GM18499 (cell line): ENCODE measurements around the gene TESK2.
"Not testable (repeated sequence)": the region's sequence is repeated elsewhere in the genome, so short reads cannot be mapped to it uniquely, and the experiment has no call there.

Experiments
- ATAC-seq: cut with Tn5 transposase; IDR thresholded peaks from one replicate; pipeline ENCODE4 v1.9.1; 2021; ENCODE audit warnings: moderate number of reproducible peaks; ENCODE audit not compliant: insufficient read depth, unreplicated experiment

The TESK2 gene

GRCh38 chr1:45423906-45424678 lies 66.9 kb downstream of the TESK2 start:
- no peak for ATAC-seq

DNA sequence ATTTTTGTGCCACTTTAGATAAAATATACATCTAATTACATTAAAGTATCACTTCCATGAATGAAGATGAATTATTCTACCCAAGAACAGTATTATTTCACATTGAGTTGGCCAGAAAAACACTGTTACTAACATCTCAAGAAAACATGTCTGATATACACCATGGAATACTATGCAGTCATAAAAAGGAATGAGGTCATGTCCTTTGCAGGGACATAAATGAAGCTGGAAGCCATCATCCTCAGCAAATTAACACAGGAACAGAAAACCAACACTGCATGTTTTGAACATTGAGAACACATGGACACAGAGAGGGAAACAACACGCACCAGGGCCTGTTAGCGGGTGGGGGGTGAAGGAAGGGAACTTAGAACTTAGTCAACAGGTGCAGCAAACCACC lies 69.0 kb downstream of the TESK2 start:
- no peak for ATAC-seq

GRCh38 chr1:45414746-45415145 lies 76.2 kb downstream of the TESK2 start:
- no peak for ATAC-seq

GRCh38 chr1:45412899-45413298 lies 78.1 kb downstream of the TESK2 start:
- ATAC-seq = no peak

- no peak for ATAC-seq
Measured at GRCh38 chr1:45411510-45411899, 79.5 kb downstream of the TESK2 start.

GRCh38 chr1:45410850-45411509 lies 80.0 kb downstream of the TESK2 start:
- ATAC-seq = no peak

- ATAC-seq = no peak
Measured at GRCh38 chr1:45409276-45409675, 81.7 kb downstream of the TESK2 start.

GRCh38 chr1:45407629-45408287 lies 83.2 kb downstream of the TESK2 start:
- no peak for ATAC-seq

DNA sequence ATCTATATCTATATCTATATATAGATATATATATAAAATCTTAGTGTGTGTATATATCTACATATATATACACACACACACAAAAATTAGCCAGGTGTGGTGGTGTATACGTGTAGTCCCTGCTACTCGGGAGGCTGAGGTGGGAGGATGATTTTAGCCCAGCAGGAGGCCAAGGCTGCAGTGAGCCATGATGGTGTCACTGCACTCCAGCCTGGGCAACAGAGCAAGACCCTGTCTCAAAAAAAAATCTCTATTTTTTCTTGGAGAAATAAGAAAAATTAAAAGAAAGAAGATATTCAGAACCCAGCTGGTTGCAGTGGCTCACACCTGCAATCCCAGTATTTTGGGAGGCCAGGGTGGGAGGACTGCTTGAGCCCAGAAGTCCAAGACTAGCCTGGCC lies 85.3 kb downstream of the TESK2 start:
- no peak for ATAC-seq

GRCh38 chr1:45403718-45404117 lies 87.2 kb downstream of the TESK2 start:
- ATAC-seq = no peak

DNA sequence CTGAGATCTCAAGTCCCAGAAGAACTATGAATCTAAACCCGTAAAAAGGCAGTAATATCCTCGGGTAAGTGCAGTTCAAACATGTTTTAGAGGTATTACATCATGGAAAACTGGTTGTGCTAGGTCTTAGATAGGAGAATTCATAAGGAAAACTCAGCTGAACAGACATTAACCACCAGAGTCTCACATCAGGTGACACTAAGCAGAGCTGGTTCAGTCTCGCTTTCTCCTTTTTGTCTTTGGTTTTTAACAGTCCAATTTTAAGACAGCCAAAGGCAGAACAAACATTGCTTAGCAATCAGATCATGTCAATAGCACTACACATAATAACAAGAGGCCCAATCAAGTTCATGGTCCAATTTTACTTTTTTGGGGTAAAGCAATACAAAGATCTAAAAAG lies 87.7 kb downstream of the TESK2 start:
- ATAC-seq = no peak

DNA sequence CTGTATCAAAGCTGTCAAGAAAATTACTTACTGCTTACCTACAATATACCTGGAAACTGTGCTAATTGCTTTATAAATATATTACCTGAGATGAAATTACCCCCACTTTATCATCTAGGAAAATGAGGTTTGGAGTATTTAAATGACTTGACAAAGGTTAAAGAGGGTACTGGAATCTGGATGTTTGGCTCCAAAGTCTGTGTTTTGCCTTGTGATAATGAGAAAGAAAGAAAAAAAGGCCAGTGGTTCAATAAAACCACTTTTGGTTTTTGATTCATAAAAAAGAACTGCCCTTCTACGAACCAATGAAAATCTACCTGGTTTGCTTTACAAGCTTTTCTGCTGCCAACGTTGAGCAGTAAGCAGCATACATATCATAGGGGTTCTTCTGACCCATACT lies 89.4 kb downstream of the TESK2 start:
- ATAC-seq = no peak

- no peak for ATAC-seq
Measured at GRCh38 chr1:45400049-45400448, 90.9 kb downstream of the TESK2 start.

DNA sequence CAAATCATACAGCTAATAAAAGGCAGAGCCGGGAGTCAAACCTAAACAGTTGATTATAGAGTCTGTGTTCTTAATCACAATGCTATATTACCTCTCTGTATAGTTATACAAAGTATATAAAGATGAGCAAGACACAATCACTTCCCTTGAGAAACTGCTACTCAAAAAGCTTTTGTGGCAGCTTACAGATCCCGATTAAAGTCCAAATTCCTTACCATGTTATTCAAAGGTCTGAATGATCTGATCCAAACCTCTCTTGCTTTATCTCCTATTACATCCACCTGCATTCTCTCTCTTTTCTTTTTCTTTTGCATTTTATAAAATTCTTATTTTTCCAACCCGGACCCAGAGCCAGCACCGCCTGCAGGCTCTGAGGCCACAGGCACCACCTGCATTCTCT lies 93.7 kb downstream of the TESK2 start:
- ATAC-seq = no peak

GRCh38 chr1:45395582-45395981 lies 95.4 kb downstream of the TESK2 start:
- no peak for ATAC-seq

DNA sequence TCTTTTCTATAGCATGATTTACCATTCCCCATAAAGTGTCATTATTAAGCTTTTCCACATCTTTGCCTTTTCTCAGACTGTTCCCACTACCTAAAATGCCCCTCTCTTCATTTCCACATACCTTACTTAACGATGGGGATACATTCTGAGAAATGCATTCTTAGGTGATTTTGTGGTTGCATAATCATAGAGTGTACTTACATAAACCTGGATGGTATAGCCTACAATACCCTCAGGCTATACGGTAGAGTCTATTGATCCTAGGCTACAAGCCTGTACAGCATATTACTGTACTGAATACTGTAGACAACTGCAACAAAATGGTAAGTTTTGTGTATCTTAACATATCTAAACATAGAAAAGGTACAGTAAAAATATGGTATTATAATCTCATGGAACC lies 95.9 kb downstream of the TESK2 start:
- no peak for ATAC-seq

DNA sequence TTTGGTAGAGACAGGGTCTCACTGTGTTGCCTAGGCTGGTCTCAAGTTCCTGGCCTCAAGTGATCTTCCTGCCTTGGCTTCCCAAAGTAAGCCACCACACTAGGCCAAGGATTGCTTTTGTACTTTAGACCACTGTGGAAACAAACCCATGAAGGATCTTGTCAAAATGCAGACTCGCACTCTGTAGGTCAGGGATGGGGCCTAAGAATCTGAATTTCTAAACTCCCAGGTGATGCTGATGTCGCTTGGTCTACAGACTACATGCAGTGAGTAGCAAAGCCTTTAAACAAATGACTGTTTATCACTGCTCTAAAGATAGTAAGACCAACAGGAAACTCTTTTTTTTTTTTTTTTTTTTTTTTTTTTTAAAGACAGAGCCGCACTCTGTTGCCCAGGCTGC lies 96.6 kb downstream of the TESK2 start:
- ATAC-seq = peak; percentile 48

- peak; percentile 47 for ATAC-seq
Measured at GRCh38 chr1:45393718-45394302, 97.2 kb downstream of the TESK2 start.

GRCh38 chr1:45386219-45386618 lies 104.7 kb downstream of the TESK2 start:
- no peak for ATAC-seq

DNA sequence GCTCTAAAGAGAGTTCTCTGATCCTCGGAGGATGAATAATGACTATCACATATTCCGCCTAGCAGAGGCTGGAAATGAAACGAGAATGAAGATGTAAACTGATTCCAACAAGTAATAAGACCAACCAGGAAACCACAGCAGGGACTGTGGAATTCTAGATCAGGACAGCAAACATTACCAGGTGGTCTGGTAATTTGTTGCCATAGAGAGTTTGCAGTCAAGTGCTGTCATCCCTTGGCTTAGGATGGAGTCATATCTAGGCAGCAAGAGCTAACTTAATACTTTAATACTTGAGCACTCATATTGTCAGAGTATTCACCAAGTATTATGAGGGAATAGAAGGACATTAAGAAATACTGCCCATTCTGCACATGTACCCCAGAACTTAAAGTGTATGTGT lies 105.7 kb downstream of the TESK2 start:
- no peak for ATAC-seq

DNA sequence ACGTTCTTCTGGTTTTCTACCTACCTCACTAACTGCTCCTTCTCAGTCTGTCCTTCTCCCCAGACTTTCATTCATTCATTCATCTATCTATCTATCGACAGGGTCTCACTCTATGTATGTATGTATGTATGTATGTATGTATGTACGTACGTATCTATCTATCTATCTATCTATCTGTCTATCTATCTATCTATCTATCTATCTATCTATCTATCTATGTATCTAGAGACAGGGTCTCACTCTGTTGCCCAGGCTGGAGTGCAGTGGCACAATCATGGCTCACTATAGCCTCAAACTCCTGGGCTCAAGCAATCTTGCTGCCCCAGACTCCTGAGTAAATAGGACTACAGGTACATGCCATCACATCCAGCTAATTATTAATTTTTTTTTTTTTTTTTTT lies 106.8 kb downstream of the TESK2 start:
- ATAC-seq = not testable (repeated sequence)
